HepG2 (cell line): ENCODE data around the gene TSC22D1. TPM values are rescaled to one million over a fixed set of nuclear protein-coding genes. Genes with fewer than 3 reads are reported as not detected.

Experiments used
- AGO1 ChIP-seq: fragments of 200-400 bp; formaldehyde crosslinking; IDR thresholded peaks from 2 replicates; pipeline ENCODE4 v1.6.1; 2017; ENCODE audit warnings: mild to moderate bottlenecking, low read depth, low read length, moderate library complexity; ENCODE audit not compliant: poor library complexity, severe bottlenecking
- BCL6 ChIP-seq: IDR thresholded peaks from 2 replicates; pipeline ENCODE4 v1.6.1; 2016; ENCODE audit warnings: missing genetic modification reagents, missing compliant biosample characterization
- CCAR2 ChIP-seq: fragments of 200-400 bp; formaldehyde crosslinking; optimal IDR thresholded peaks from 2 replicates; pipeline ENCODE3; 2018; ENCODE audit warnings: low read depth, mild to moderate bottlenecking, low read length, moderate library complexity
- DNMT3B ChIP-seq: conservative IDR thresholded peaks from 2 replicates; pipeline ENCODE4 v1.6.1; 2016; ENCODE audit warnings: missing biosample characterization, control low read depth
- HDAC2 ChIP-seq: sonication (generic); formaldehyde crosslinking; IDR thresholded peaks from 2 replicates; pipeline ENCODE4 v1.4.0; 2020; ENCODE audit warnings: missing genetic modification reagents
- ISL2 ChIP-seq: sonication (generic); formaldehyde crosslinking; IDR thresholded peaks from 2 replicates; pipeline ENCODE4 v1.5.0; 2020; ENCODE audit warnings: missing genetic modification reagents
- MIXL1 ChIP-seq: IDR thresholded peaks from 2 replicates; pipeline ENCODE4 v1.6.1; 2016
- MTA1 ChIP-seq: sonication (generic); formaldehyde crosslinking; IDR thresholded peaks from 2 replicates; pipeline ENCODE4 v1.4.0; 2020; ENCODE audit warnings: missing genetic modification reagents, mild to moderate bottlenecking, borderline replicate concordance
- MTA3 ChIP-seq: sonication (generic); formaldehyde crosslinking; IDR thresholded peaks from 2 replicates; pipeline ENCODE4 v1.4.0; 2020; ENCODE audit warnings: missing genetic modification reagents
- MYC ChIP-seq: sonication (generic); formaldehyde crosslinking; IDR thresholded peaks from 2 replicates; pipeline ENCODE4 v1.9.0; 2021; ENCODE audit warnings: missing genetic modification reagents, borderline replicate concordance
- PITX1 ChIP-seq: sonication (generic); formaldehyde crosslinking; IDR thresholded peaks from 2 replicates; pipeline ENCODE4 v1.5.1; 2020; ENCODE audit warnings: mild to moderate bottlenecking, missing genetic modification reagents
- SNRNP70 ChIP-seq: fragments of 200-400 bp; formaldehyde crosslinking; IDR thresholded peaks from 2 replicates; pipeline ENCODE4 v1.6.1; 2017; ENCODE audit warnings: mild to moderate bottlenecking, low read depth, low read length, moderate library complexity
- TCF12 ChIP-seq, 2 experiments: fragments of 450-650 bp in 1 of 2; sonication (generic) in 1 of 2; formaldehyde crosslinking in 1 of 2; IDR thresholded peaks; 2 replicates each; pipeline versions ENCODE4 v1.6.1 to v1.8.0; 2017 to 2022; ENCODE audit warnings: antibody characterized with exemption in 1 of 2, mild to moderate bottlenecking in 1 of 2, missing genetic modification reagents in 1 of 2, moderate library complexity in 1 of 2
- THYN1 ChIP-seq: sonication (generic); formaldehyde crosslinking; IDR thresholded peaks from 2 replicates; pipeline ENCODE4 v1.8.1; 2023; ENCODE audit warnings: low read depth, mild to moderate bottlenecking, moderate library complexity, missing genetic modification reagents, borderline replicate concordance
- TSC22D2 ChIP-seq: sonication (generic); formaldehyde crosslinking; IDR thresholded peaks from 2 replicates; pipeline ENCODE4 v1.5.1; 2020; ENCODE audit warnings: missing genetic modification reagents, mild to moderate bottlenecking, borderline replicate concordance
- ZBTB8A ChIP-seq: sonication (generic); formaldehyde crosslinking; IDR thresholded peaks from 2 replicates; pipeline ENCODE4 v1.4.0; 2020; ENCODE audit warnings: mild to moderate bottlenecking, low read depth, missing genetic modification reagents, borderline replicate concordance
- ZNF326 ChIP-seq: sonication (generic); formaldehyde crosslinking; IDR thresholded peaks from 2 replicates; pipeline ENCODE4 v1.4.0; 2020; ENCODE audit warnings: missing genetic modification reagents, borderline replicate concordance
- ZNF331 ChIP-seq: sonication (generic); formaldehyde crosslinking; IDR thresholded peaks from 2 replicates; pipeline ENCODE4 v1.4.0; 2020; ENCODE audit warnings: missing genetic modification reagents
- ZNF547 ChIP-seq: sonication (generic); formaldehyde crosslinking; IDR thresholded peaks from 2 replicates; pipeline ENCODE4 v1.5.1; 2020; ENCODE audit warnings: mild to moderate bottlenecking, missing genetic modification reagents
- ZNF629 ChIP-seq: sonication (generic); formaldehyde crosslinking; conservative IDR thresholded peaks from 2 replicates; pipeline ENCODE4 v1.5.0; 2020; ENCODE audit warnings: missing genetic modification reagents
- ZNF761 ChIP-seq: sonication (generic); formaldehyde crosslinking; conservative IDR thresholded peaks from 2 replicates; pipeline ENCODE4 v1.4.0; 2020; ENCODE audit warnings: mild to moderate bottlenecking, missing genetic modification reagents
- ZNF839 ChIP-seq: sonication (generic); formaldehyde crosslinking; IDR thresholded peaks from 2 replicates; pipeline ENCODE4 v1.4.0; 2020; ENCODE audit warnings: missing genetic modification reagents, mild to moderate bottlenecking, borderline replicate concordance
- polyA plus RNA-seq, 8 experiments: library from polyadenylated mRNA; depleted of rRNA in 3 of 8; stranded (reverse) in 7 of 8; unstranded in 1 of 8; fragments of >200 nt; fragmentation: Illumina TruSeq in 4 of 8; extraction: Trizol in 4 of 8; gene quantifications; 2 replicates each; pipeline versions ENCODE4 v1.2.1 to v1.2.3, GENCODE V29; 2011 to 2016; ENCODE audit warnings: low read depth in 4 of 8, missing spikeins in 1 of 8, mixed read lengths in 1 of 8; ENCODE audit not compliant: insufficient read depth in 1 of 8
- total RNA-seq, 5 experiments: library from RNA; depleted of rRNA; stranded (reverse); fragments of >200 nt; fragmentation: Illumina TruSeq; extraction: Trizol; gene quantifications; 2 replicates each; pipeline ENCODE4 v1.2.3, GENCODE V29; 2016; ENCODE audit warnings: low read depth in 1 of 5
- TF ChIP-seq, protein P1 (sequence below): IDR thresholded peaks from 2 replicates; pipeline ENCODE4 v1.6.1; 2016
- TF ChIP-seq, protein P2 (sequence below): sonication (generic); formaldehyde crosslinking; IDR thresholded peaks from 2 replicates; pipeline ENCODE4 v1.9.0; 2021; ENCODE audit warnings: missing genetic modification reagents, mild to moderate bottlenecking, borderline replicate concordance
- TF ChIP-seq, protein P3 (sequence below), 2 experiments: sonication (generic) in 1 of 2; formaldehyde crosslinking in 1 of 2; IDR thresholded peaks; 2 replicates each; pipeline versions ENCODE4 v1.4.0 to v1.6.1; 2016 to 2020; ENCODE audit warnings: borderline replicate concordance in 1 of 2, low read depth in 1 of 2, mild to moderate bottlenecking in 1 of 2, missing genetic modification reagents in 1 of 2

Gene TSC22D1
- total and polyA plus RNA-seq, 2 of the 13 experiments (the other 11 are each of a cell fraction or from before 2014, with no cell fraction given): 18.4 to 35.7 TPM

DNA sequence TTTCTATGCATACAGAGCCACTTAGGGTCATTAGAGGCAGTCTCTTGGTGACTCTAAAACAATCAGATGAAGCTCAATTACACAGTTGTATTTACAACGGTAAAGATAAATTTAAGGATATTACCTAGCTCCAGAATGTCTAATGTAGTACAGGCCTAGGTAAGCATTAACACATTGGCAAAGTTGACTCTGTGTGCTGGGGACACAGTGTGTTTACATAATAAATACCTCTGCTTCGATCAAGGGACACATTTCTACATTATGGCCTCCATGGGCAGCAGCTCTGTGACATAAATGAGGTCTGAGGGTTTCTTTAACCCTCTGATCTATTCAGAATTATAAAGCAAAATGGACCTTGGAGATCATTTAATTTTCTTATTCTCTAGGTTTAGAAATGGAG lies 127.8 kb downstream of the TSC22D1 start (continued):
- TF ChIP-seq ZNF331 (CRISPR knock-in tag) (peak; percentile 42; the same call in 1 of the 2 replicates), HDAC2 (CRISPR knock-in tag) (0 out of 2 replicates have a peak, but pooled peaks have one; percentile 52), CCAR2 (no peak), PITX1 (CRISPR knock-in tag) (0 out of 2 replicates have a peak, but pooled peaks have one; percentile 45), ISL2 (no peak), ZNF629 (no peak), MTA1 (CRISPR knock-in tag) (no peak), MTA3 (CRISPR knock-in tag) (no peak), ZNF326 (CRISPR knock-in tag) (no peak), THYN1 (CRISPR knock-in tag) (no peak), SNRNP70 (no peak), MYC (no peak), TCF12 (IDR thresholded peaks at IDR 0.05) (no peak), TCF12 (CRISPR knock-in tag; IDR thresholded peaks at IDR 0.05) (no peak), AGO1 (no peak), ZNF761 (CRISPR knock-in tag) (no peak), ZNF547 (CRISPR knock-in tag) (no peak), TSC22D2 (CRISPR knock-in tag) (no peak), ZNF839 (CRISPR knock-in tag) (no peak), ZBTB8A (no peak), DNMT3B (CRISPR knock-in tag) (no peak), MIXL1 (CRISPR knock-in tag) (peak; percentile 61; the same call in 1 of the 2 replicates), BCL6 (CRISPR knock-in tag) (no peak; the same call in 1 of the 2 replicates)
- TF ChIP-seq, protein P1, sequence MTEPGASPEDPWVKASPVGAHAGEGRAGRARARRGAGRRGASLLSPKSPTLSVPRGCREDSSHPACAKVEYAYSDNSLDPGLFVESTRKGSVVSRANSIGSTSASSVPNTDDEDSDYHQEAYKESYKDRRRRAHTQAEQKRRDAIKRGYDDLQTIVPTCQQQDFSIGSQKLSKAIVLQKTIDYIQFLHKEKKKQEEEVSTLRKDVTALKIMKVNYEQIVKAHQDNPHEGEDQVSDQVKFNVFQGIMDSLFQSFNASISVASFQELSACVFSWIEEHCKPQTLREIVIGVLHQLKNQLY (CRISPR knock-in tag): no peak
- TF ChIP-seq, protein P2, sequence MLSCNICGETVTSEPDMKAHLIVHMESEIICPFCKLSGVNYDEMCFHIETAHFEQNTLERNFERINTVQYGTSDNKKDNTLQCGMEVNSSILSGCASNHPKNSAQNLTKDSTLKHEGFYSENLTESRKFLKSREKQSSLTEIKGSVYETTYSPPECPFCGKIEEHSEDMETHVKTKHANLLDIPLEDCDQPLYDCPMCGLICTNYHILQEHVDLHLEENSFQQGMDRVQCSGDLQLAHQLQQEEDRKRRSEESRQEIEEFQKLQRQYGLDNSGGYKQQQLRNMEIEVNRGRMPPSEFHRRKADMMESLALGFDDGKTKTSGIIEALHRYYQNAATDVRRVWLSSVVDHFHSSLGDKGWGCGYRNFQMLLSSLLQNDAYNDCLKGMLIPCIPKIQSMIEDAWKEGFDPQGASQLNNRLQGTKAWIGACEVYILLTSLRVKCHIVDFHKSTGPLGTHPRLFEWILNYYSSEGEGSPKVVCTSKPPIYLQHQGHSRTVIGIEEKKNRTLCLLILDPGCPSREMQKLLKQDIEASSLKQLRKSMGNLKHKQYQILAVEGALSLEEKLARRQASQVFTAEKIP: no peak
- TF ChIP-seq, protein P3, sequence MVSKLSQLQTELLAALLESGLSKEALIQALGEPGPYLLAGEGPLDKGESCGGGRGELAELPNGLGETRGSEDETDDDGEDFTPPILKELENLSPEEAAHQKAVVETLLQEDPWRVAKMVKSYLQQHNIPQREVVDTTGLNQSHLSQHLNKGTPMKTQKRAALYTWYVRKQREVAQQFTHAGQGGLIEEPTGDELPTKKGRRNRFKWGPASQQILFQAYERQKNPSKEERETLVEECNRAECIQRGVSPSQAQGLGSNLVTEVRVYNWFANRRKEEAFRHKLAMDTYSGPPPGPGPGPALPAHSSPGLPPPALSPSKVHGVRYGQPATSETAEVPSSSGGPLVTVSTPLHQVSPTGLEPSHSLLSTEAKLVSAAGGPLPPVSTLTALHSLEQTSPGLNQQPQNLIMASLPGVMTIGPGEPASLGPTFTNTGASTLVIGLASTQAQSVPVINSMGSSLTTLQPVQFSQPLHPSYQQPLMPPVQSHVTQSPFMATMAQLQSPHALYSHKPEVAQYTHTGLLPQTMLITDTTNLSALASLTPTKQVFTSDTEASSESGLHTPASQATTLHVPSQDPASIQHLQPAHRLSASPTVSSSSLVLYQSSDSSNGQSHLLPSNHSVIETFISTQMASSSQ (IDR thresholded peaks at IDR 0.05; ENCODE audit: low read depth): no peak
- TF ChIP-seq, protein P3 (CRISPR knock-in tag; IDR thresholded peaks at IDR 0.05; ENCODE audit: borderline replicate concordance): no peak
